Astrocyte of the spinal cord (primary cell): ENCODE results near the gene GGCT.
"Not testable (repeated sequence)": the region's sequence is repeated elsewhere in the genome, so short reads cannot be mapped to it uniquely, and the experiment has no call there.

ENCODE experiments used
- DNase-seq: peaks from one replicate; pipeline ENCODE4 v3.0.0; 2011; ENCODE audit warnings: low read depth, low spot score
- H3K4me3 ChIP-seq: 2 replicates; pipeline ENCODE4 v1.5.1; 2011; ENCODE audit warnings: low read depth, mild to moderate bottlenecking, low read length, moderate library complexity
- in situ Hi-C: cut with HindIII; loops from 2 replicates; pipeline ENCODE4 v1.10.0; 2017; ENCODE audit warnings: low sequenced_read_pairs
- TF ChIP-seq, protein P1 (sequence below): IDR thresholded peaks from 2 replicates; pipeline ENCODE4 v1.5.1; 2012; ENCODE audit warnings: low read depth, mild to moderate bottlenecking, low read length, inconsistent platforms

GGCT gene

DNA sequence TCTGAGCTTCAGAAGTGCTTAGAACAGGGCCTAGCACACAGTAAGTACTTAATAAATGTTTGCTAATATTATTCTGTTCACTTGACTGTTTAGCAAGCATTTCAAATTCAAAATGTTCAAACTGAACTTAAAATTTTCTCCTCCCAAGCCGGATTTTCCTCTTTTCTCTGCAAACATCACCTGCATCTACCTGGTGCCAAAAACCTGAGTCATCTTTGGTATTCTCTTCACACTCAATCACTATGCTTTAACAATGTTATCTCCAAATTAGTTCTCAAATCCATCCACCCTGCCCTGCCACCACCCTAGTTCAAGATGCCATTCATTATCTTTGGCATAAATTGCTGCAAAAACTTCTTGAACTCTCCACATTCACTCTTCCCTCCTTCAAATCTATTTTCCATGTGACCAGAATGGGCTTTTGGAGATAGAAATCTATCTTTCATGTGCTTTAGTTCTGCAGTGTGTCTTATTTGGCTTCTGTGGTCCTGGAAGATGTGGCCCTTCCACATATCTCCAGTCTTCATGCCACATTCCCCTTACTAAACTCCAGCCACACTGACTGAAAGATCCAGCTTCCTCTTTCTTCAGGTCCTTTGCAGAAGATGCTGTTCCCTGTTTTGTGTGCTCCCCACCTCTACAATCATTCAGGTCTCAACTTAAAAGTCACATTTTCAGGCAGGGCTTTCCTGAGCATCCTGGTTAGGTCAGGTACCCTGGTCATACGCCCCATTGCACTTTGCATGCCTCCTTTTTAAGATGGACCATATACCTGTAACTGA, 2.0 kb downstream of the GGCT start:
- TF ChIP-seq, protein P1, sequence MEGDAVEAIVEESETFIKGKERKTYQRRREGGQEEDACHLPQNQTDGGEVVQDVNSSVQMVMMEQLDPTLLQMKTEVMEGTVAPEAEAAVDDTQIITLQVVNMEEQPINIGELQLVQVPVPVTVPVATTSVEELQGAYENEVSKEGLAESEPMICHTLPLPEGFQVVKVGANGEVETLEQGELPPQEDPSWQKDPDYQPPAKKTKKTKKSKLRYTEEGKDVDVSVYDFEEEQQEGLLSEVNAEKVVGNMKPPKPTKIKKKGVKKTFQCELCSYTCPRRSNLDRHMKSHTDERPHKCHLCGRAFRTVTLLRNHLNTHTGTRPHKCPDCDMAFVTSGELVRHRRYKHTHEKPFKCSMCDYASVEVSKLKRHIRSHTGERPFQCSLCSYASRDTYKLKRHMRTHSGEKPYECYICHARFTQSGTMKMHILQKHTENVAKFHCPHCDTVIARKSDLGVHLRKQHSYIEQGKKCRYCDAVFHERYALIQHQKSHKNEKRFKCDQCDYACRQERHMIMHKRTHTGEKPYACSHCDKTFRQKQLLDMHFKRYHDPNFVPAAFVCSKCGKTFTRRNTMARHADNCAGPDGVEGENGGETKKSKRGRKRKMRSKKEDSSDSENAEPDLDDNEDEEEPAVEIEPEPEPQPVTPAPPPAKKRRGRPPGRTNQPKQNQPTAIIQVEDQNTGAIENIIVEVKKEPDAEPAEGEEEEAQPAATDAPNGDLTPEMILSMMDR = no peak
- in situ Hi-C loops = no loop called here
- no peak for DNase-seq
- H3K4me3 ChIP-seq = no peak overlapping the region

DNA sequence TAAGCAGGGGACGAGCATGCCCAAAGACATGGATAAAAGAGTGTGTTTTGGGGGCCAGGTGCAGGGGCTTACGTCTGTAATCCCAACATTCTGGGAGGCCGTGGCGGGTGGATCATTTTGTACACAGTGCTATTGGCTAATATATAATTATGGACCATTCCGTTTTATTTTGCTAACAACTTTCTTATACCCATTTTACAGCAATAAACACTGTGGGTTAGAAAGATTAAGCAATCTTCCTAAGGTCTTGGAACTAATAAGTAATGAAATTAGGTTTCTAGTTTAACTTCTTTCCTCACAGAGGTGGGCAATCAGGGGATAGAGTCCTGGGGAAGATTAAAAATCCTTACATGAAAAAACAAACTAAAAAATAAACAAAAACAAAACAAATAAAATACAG, 3.4 kb downstream of the GGCT start:
- H3K4me3 ChIP-seq = no peak overlapping the region
- no peak for DNase-seq
- TF ChIP-seq, protein P1 = no peak
- in situ Hi-C loops = no loop called here

DNA sequence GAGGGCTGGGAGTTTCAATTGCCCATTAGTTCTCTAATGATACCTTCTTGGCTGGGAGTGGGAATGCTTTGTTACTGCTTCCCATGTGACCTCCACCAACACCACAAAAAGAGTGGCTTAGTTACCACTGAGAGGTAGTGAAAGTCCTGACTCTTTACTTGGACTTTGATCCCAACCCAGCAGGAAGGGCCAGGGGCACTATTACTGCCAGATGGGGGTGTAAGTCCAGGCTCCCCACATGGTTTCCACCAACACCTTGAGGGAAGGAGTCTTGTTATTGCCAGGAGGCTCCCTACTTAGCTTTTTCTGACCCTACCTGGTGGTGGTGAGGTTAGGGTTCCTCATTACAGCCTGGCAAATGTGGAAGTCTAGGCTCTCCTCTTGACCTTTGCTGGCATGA, 11.4 kb downstream of the GGCT start:
- TF ChIP-seq, protein P1 = no peak
- in situ Hi-C loops = no loop called here
- DNase-seq = no peak

DNA sequence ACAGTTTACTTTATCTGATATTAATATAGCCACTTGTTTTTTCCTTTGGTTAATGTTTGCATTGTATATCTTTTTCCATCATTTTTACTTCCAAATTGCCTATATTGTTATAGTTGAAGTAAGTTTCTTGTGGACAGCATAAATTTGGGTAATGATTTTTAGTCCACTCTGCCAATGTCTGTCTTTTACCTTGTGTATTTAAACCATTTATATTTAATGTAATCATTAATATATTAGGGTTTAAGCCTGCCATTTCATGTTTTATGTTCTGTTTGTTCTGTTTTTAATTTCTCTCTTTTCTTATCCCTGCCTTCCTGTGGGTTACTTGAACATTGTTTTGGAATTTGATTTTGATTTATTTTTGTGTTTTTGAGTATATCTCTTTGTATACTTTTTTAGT, 13.2 kb downstream of the GGCT start:
- TF ChIP-seq, protein P1 = no peak
- in situ Hi-C loops = no loop called here
- H3K4me3 ChIP-seq = no peak overlapping the region
- DNase-seq = no peak

More for the DNA sequence above, 11.4 kb downstream of the GGCT start:
- H3K4me3 ChIP-seq = no peak overlapping the region

DNA sequence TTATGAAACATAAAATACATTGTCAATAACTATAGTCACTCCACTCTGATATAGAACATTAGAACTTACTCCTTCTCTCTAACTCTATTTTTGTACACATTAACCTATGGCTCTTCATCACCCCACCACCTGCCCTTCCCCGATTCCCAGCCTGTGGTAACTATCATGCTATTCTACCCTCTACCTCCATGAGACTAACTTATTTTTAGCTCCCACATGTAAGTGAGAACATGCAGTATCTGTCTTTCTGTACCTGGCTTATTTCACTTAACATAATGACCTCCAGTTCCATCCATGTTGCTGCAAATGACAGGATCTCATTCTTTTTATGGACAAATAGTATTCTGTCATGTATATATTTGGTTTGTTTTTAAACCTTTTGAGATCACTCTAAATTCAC, 17.3 kb downstream of the GGCT start:
- in situ Hi-C loops = no loop called here
- TF ChIP-seq, protein P1 = no peak
- no peak overlapping the region for H3K4me3 ChIP-seq
- no peak for DNase-seq

DNA sequence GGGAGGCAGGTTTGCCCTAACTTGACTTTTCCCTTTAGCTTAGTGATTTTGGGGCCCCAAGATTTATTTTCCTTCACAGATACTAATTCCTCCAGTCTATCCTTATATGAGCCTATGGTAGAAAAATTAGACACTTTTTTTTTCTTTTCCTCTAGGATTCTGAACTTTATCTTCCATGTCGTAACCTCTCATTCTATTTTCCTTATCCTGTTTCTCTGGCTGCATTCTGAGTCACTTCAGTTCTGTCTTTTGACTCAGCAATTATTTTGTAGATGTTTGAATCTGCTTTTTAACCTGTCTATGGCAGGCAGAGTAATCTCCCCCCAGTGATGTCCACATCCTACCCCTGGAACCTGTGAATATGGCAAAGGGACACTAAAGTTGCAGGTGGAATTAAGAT, 19.0 kb downstream of the GGCT start:
- TF ChIP-seq, protein P1 = no peak
- in situ Hi-C loops = no loop called here
- no peak for DNase-seq

DNA sequence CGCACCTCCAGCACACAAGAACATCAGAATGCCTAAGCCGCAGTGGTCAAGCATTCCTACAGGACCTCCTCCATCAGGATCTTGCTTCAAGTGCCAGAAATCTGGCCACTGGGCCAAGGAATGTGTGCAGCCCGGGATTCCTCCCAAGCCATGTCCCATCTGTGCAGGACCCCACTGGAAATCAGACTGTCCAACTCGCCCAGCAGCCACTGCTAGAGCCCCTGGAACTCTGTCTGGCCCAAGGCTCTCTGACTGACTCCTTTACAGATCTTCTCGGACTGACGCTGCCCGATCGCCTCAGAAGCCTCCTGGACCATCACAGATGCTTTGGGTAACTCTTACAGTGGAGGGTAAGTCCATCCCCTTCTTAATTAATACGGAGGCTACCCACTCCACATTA, 23.2 kb downstream of the GGCT start:
- DNase-seq, in situ Hi-C loops, H3K4me3 ChIP-seq: not testable (repeated sequence)

More for the DNA sequence above, 19.0 kb downstream of the GGCT start:
- H3K4me3 ChIP-seq = no peak overlapping the region
